HG02973 (cell line): ENCODE measurements around the gene TUBA4A.
A peak's percentile ranks its signal among the peaks of the same experiment; 100 is the strongest.
"Not testable (repeated sequence)": the region's sequence is repeated elsewhere in the genome, so short reads cannot be mapped to it uniquely, and the experiment has no call there.

ENCODE experiments used
- ATAC-seq: cut with Tn5 transposase; IDR thresholded peaks from one replicate; pipeline ENCODE4 v1.9.1; 2021; ENCODE audit warnings: moderate library complexity; ENCODE audit not compliant: unreplicated experiment

Gene TUBA4A

DNA sequence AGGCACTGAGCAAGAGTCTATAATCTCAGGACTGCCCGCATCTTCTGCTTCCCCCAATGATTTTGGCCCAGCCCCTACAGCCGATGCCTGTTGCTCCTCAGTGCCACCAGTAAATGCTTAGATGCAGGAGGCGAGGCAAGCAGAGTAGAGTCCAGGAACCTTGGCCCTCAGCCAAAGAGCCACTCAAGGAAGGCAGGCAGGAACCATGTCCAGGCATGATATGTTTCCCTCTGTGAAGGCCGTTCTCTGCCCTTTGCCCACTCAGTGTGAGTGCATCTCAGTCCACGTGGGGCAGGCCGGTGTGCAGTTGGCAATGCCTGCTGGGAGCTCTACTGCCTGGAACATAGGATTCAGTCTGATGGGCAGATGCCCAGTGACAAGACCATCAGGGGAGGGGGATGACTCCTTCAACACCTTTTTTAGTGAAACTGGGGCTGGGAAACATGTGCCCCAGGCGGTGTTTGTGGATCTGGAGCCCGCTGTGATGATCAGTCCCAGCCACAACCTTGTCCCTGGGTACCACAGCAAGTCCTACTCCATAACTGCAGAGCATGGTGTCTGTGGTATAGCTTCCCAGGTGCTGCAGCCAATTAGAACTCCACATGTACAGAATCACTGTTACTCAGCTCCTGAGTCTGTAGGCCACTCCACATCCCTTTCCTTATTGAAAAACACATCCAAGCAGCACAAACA is 15.8 kb upstream of the TUBA4A start:
- ATAC-seq: no peak

GRCh38 chr2:219268294-219268693 is 14.6 kb upstream of the TUBA4A start:
- no peak for ATAC-seq

- no peak for ATAC-seq
These were observed 13.2 kb upstream of the TUBA4A start for GRCh38 chr2:219266886-219267285.

DNA sequence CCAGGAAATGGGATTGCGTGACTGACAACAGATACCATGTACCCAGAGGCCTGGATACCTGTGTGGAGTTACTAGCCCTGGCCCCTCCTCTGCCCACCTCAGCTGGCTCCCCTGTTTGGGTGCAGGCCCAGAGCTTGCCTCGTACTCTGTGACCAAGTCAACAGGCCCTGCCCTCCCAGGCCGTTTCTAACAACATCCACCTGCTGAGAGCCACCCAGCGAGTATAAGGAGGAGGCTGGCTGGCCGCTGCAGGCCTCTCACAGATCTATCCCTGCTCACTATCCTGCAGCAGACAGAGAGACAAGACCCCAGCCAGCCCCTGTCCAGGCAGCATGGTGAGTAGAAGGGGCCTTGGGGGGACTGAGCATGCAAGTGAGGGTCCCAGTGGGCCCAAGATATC is 12.5 kb upstream of the TUBA4A start:
- no peak for ATAC-seq

DNA sequence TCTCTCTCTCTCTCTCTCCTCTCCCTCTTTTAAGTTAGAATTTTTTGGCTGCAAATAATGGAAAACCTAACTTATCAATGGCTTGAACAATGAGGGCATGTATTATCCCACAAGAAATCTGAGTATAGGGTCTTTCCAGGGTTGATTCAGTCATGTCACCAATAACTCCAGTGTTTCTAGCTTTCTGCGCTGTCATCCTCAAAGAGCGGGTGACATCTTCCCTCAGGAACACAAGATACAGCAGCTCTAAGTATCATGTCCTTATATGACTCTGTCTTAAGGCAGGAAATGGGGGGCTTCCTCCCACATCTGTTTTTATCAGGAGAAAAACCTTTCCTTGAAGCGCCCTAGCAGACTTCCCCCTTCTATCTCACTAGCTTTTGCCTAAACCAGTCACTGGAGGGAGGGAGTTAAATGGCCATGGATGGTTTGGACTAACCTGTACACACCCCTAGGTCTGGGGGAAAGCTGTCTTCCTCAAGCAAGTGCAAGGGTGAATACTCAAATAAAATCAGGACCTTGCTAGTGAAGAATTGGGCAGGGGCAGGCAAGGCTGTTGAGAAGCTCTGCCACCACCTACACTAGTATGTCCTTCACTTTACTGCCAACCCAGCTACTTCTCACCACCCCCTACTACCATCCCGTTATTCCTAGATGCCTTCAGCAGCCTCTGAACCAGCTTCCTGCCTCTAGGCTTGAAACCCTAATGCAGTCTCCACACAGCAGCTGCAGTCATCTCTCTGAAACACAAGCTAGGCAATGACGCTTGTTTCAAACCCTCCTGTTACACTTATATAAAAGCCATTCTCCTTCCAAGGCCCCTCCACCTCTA is 7.5 kb upstream of the TUBA4A start:
- no peak for ATAC-seq

- not testable (repeated sequence) for ATAC-seq
These were observed 5.2 kb upstream of the TUBA4A start for GRCh38 chr2:219258942-219259341.

GRCh38 chr2:219254590-219255201 is 978 bp upstream of the TUBA4A start:
- peak; percentile 34 for ATAC-seq

- ATAC-seq: no peak
These were observed 592 bp downstream of the TUBA4A start, which contains the start of gene TUBA4B for GRCh38 chr2:219252900-219253752. TUBA4B (plus strand) TSS chr2:219253243; CDS start chr2:219253408, 165 bp downstream.

DNA sequence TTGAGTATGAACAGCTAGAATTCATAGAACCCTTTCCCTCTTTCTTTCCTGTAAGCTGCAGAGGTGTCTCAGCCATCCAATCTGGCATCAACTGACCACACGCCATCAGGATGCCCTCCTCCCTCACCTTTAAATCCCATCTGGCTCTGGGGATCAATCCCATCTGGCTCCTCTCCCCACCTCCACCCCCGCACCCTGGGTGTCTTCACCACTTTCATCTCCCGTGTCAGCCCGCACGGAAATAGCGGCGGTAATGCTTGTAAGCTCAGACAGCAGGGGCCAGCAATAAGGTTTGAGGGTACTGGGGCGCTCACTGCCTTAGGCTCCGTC is 1.2 kb downstream of the TUBA4A start:
- no peak for ATAC-seq

GRCh38 chr2:219252084-219252483 is 1.6 kb downstream of the TUBA4A start:
- ATAC-seq: no peak

GRCh38 chr2:219251656-219252055 is 2.1 kb downstream of the TUBA4A start:
- ATAC-seq: no peak

DNA sequence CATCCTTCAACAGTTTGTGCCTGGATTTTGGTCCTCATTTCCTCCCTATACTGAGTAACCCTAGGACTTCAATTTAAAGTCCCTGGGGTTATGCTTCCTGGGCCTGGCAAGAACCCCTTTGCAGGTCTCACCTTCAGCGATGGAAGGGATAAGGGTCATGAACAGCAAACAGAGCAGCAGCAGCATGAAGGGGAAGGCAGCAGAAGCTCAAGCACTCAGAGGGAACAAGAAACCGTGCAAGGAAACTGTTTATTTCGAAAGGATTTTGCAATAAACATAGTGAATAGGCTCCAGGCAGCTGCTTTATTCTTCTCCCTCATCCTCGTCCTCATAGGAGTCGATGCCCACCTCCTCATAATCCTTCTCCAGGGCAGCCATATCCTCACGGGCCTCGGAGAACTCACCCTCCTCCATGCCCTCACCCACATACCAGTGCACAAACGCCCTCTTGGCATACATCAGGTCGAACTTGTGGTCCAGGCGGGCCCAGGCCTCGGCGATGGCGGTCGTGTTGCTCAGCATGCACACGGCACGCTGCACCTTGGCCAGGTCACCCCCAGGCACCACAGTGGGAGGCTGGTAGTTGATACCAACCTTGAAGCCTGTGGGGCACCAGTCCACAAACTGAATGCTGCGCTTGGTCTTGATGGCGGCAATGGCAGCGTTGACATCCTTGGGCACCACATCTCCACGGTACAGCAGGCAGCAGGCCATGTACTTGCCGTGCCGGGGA is 3.5 kb downstream of the TUBA4A start:
- ATAC-seq: no peak

GRCh38 chr2:219249203-219249980 is 4.3 kb downstream of the TUBA4A start:
- peak; percentile 32 for ATAC-seq

GRCh38 chr2:219248845-219249202 is 4.9 kb downstream of the TUBA4A start:
- no peak for ATAC-seq

GRCh38 chr2:219247678-219248642 is 5.8 kb downstream of the TUBA4A start:
- ATAC-seq: no peak

GRCh38 chr2:219246559-219246958 is 7.2 kb downstream of the TUBA4A start:
- no peak for ATAC-seq

DNA sequence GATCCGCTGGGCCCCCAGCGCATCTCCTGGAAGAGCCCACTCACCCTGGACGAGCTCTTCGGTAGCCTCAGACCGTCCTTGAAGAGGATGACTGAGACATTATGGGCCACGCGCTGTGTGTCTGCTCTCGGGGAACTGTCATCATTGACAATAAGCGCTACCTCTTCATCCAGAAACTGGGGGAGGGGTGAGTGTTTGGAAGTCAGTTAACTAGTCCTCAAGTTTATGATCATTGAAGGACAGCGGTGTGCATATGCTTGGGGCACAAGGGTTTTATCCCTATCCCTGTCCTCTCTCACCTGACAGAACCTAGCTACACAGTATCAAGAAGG is 7.9 kb downstream of the TUBA4A start:
- ATAC-seq: no peak

DNA sequence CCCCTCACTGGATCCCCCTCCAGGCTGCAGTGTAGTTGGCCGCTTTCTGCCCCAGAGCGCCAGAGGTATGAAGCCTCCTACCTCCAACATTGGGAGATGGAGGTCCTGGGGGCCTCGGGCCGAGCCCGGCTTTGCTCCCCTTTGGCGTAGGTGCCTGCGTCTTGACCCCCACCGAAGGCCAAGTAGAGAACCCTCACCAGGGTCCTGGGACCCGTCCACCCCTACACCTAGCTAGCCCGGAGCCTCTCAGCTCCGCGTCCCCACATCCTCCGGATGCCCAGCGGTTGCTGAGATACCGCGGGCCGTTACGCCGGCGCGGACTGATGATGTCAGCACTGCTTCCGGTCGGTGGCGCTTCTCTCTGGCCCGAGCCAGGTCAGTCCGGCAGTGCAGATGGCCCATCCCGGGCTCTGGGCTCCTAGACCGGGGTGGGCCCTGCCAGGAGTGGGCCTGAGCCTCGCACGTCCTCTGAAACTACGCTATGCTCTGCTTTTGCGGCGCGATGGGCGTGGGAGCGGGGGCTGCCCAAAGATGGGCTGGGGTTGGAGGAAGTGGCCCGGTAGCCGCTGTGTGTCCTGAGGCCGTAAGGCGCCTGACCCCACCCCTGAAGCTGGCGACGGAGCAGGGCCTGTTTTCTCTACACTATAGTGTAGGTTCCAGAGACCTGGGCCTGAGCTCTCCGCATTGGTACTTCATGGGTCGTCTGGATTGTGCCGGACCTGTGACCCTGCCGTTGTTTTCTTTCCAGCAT is 8.4 kb downstream of the TUBA4A start, which contains the start of the genes GLB1L and STK16:
Gene GLB1L, minus strand, starts transcription at position 297 of the 751 bp plus-strand sequence. CDS start 1,871 bp downstream, outside the sequence.
Gene STK16, plus strand, starts transcription at position 332 of the 751 bp plus-strand sequence. CDS start 521 bp downstream, outside the sequence.
- ATAC-seq: peak; percentile 68
